OCI-LY1 (cell line): ENCODE data around the gene HLF.

Experiments
- H2AFZ ChIP-seq: fragments of 200-600 bp; sonication (generic), shearing (Covaris generic); 2 replicates; pipeline ENCODE4 v1.6.0; 2014; ENCODE audit warnings: antibody characterized with exemption, mild to moderate bottlenecking, low read length
- H3F3A ChIP-seq: fragments of 200-600 bp; sonication (generic), shearing (Covaris generic); 2 replicates; pipeline ENCODE4 v1.6.0; 2014; ENCODE audit warnings: mild to moderate bottlenecking, antibody characterized with exemption, low read length, moderate library complexity; ENCODE audit not compliant: insufficient read depth
- H3K27ac ChIP-seq: fragments of 200-600 bp; sonication (generic); 2 replicates; pipeline ENCODE4 v1.5.1; 2014; ENCODE audit warnings: low read length, mixed run types, mild to moderate bottlenecking, low read depth; ENCODE audit not compliant: poor library complexity, severe bottlenecking
- H3K27me3 ChIP-seq: fragments of 200-600 bp; sonication (generic); 2 replicates; pipeline ENCODE4 v1.6.0; 2014; ENCODE audit warnings: antibody characterized with exemption, mild to moderate bottlenecking, low read length, moderate library complexity; ENCODE audit not compliant: insufficient read depth
- H3K36me3 ChIP-seq: fragments of 200-600 bp; sonication (generic); 2 replicates; pipeline ENCODE4 v1.6.1; 2014; ENCODE audit warnings: mild to moderate bottlenecking, antibody characterized with exemption, low read length, moderate library complexity, mixed read lengths; ENCODE audit not compliant: insufficient read depth
- H3K4me1 ChIP-seq: fragments of 200-600 bp; sonication (generic); 2 replicates; pipeline ENCODE4 v1.5.1; 2014; ENCODE audit warnings: mild to moderate bottlenecking, low read length, moderate library complexity; ENCODE audit not compliant: insufficient read depth, severe bottlenecking
- H3K4me2 ChIP-seq: fragments of 200-600 bp; sonication (generic), shearing (Covaris generic); 2 replicates; pipeline ENCODE4 v1.6.1; 2014; ENCODE audit warnings: low read length
- H3K4me3 ChIP-seq: fragments of 200-600 bp; sonication (generic); 2 replicates; pipeline ENCODE4 v1.5.1; 2014; ENCODE audit warnings: low read length, low read depth, mild to moderate bottlenecking, mixed read lengths; ENCODE audit not compliant: poor library complexity, severe bottlenecking
- H3K79me2 ChIP-seq: fragments of 200-600 bp; shearing (Covaris generic); 2 replicates; pipeline ENCODE4 v1.6.1; 2016; ENCODE audit warnings: mixed run types, low read length, mixed read lengths; ENCODE audit not compliant: insufficient read depth
- H3K9ac ChIP-seq: fragments of 200-600 bp; sonication (generic), shearing (Covaris generic); 2 replicates; pipeline ENCODE4 v1.6.1; 2014; ENCODE audit warnings: mild to moderate bottlenecking, low read length, mixed read lengths
- H3K9me2 ChIP-seq: fragments of 200-600 bp; sonication (generic), shearing (Covaris generic); 2 replicates; pipeline ENCODE4 v1.6.1; 2014; ENCODE audit warnings: low read depth, mild to moderate bottlenecking, low read length, mixed read lengths
- H3K9me3 ChIP-seq: fragments of 200-600 bp; shearing (Covaris generic); 2 replicates; pipeline ENCODE4 v1.6.1; 2014; ENCODE audit warnings: low read length, mixed read lengths
- H4K20me1 ChIP-seq: fragments of 200-600 bp; sonication (generic), shearing (Covaris generic); 2 replicates; pipeline ENCODE4 v1.6.0; 2016; ENCODE audit warnings: mild to moderate bottlenecking, low read length; ENCODE audit not compliant: insufficient read depth
- EZH2 ChIP-seq: fragments of 200-600 bp; sonication (generic), shearing (Covaris generic); IDR thresholded peaks from 2 replicates; pipeline ENCODE4 v1.8.0; 2017; ENCODE audit warnings: borderline replicate concordance, mixed run types, mild to moderate bottlenecking, antibody characterized with exemption, low read length, moderate library complexity, mixed read lengths
- TF ChIP-seq, protein P1 (sequence below): fragments of 200-600 bp; sonication (generic), shearing (Covaris generic); IDR thresholded peaks from 2 replicates; pipeline ENCODE4 v1.5.1; 2017; ENCODE audit warnings: mild to moderate bottlenecking, antibody characterized with exemption, low read length, moderate library complexity, mixed read lengths

Gene HLF

DNA sequence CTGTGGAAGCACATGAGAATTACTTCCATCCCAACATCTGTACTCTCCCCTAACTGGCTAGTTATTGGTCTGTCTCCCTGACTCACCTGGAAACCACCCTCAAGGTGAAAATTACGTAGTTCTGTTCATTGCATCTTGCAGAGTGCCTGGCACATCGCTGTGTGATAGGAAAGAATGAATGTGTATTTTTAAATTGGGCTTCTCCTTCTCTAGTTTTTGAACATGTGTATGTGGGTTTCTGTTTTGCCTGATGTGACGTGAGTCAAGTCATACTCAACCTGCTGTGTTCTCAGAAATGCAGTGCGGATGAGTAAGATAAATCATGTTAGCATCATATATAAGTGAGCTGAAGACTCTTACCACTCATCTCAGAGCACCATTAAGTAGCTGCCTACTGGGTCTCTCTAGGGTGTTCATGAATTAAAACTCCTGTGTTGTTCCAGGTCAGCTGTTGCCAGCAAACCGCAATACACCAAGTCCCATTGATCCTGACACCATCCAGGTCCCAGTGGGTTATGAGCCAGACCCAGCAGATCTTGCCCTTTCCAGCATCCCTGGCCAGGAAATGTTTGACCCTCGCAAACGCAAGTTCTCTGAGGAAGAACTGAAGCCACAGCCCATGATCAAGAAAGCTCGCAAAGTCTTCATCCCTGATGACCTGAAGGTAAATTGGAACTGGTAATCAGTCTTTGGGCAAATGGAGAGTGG lies 50.2 kb downstream of the HLF start:
- Histone ChIP-seq H3K27me3 (peaks cover 3% of the 10 kb centered on the region; the same call in 1 of the 2 replicates), H3K4me2 (no peak overlapping the region), H3K36me3 (no peaks in the 10 kb centered on the region), H3K79me2 (no peaks in the 10 kb centered on the region), H4K20me1 (no peaks in the 10 kb centered on the region), H3K9me3 (no peaks in the 10 kb centered on the region), H3K4me3 (no peak overlapping the region), H2AFZ (no peak overlapping the region), H3K9me2 (no peaks in the 10 kb centered on the region), H3K27ac (no peak overlapping the region), H3K9ac (no peak overlapping the region), H3F3A (no peaks in the 10 kb centered on the region), H3K4me1 (no peaks in the 10 kb centered on the region)
- TF ChIP-seq EZH2: no peak
- TF ChIP-seq, protein P1, sequence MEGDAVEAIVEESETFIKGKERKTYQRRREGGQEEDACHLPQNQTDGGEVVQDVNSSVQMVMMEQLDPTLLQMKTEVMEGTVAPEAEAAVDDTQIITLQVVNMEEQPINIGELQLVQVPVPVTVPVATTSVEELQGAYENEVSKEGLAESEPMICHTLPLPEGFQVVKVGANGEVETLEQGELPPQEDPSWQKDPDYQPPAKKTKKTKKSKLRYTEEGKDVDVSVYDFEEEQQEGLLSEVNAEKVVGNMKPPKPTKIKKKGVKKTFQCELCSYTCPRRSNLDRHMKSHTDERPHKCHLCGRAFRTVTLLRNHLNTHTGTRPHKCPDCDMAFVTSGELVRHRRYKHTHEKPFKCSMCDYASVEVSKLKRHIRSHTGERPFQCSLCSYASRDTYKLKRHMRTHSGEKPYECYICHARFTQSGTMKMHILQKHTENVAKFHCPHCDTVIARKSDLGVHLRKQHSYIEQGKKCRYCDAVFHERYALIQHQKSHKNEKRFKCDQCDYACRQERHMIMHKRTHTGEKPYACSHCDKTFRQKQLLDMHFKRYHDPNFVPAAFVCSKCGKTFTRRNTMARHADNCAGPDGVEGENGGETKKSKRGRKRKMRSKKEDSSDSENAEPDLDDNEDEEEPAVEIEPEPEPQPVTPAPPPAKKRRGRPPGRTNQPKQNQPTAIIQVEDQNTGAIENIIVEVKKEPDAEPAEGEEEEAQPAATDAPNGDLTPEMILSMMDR: no peak

- Histone ChIP-seq H3K4me1 (no peaks in the 10 kb centered on the region), H4K20me1 (no peaks in the 10 kb centered on the region), H3K9ac (no peak overlapping the region), H3K4me2 (no peak overlapping the region), H3K9me3 (no peaks in the 10 kb centered on the region), H3K4me3 (no peak overlapping the region), H2AFZ (no peak overlapping the region), H3K9me2 (no peaks in the 10 kb centered on the region), H3K79me2 (no peaks in the 10 kb centered on the region), H3K27me3 (peaks cover 3% of the 10 kb centered on the region; the same call in 1 of the 2 replicates), H3F3A (no peaks in the 10 kb centered on the region), H3K36me3 (no peaks in the 10 kb centered on the region), H3K27ac (no peak overlapping the region)
- no peak for TF ChIP-seq EZH2
- TF ChIP-seq, protein P1: no peak
Observed at GRCh38 chr17:55316499-55316898, 51.7 kb downstream of the HLF start.

DNA sequence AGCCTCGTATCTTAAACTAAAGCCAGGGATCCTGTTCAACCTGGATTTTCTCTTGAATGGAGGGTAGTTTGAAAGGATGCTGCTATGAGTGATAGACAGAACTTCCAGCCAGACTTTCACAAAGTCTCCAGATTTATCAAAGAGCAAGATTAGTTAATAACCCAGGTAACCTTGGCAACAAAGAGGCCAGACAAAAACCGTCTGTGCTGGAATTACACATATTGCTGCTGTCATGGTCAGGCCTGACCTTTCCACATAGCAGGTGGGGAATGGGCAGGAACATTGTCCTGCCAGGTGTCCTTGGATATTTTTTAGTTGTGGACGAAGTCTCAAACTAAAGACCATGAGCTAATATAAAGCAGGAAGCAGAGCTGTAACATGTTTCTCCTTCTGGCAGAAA lies 52.5 kb downstream of the HLF start:
- no peak overlapping the region for H3K9ac ChIP-seq
- no peak overlapping the region for H3K4me2 ChIP-seq
- no peak overlapping the region for H3K27ac ChIP-seq
- no peaks in the 10 kb centered on the region for H3F3A ChIP-seq
- TF ChIP-seq, protein P1: no peak
- no peak for TF ChIP-seq EZH2
- no peaks in the 10 kb centered on the region for H4K20me1 ChIP-seq
- peaks cover 3% of the 10 kb centered on the region; the same call in 1 of the 2 replicates for H3K27me3 ChIP-seq
- no peaks in the 10 kb centered on the region for H3K9me3 ChIP-seq
- H3K36me3 ChIP-seq: no peaks in the 10 kb centered on the region
- H3K4me3 ChIP-seq: no peak overlapping the region
- no peaks in the 10 kb centered on the region for H3K9me2 ChIP-seq
- no peaks in the 10 kb centered on the region for H3K4me1 ChIP-seq
- H2AFZ ChIP-seq: no peak overlapping the region
- no peaks in the 10 kb centered on the region for H3K79me2 ChIP-seq
